HepG2 (cell line): ENCODE data around the gene ZCCHC17. TPM values are rescaled to one million over a fixed set of nuclear protein-coding genes. Genes with fewer than 3 reads are reported as not detected.

Source experiments
- ETV6 ChIP-seq: sonication (generic); formaldehyde crosslinking; conservative IDR thresholded peaks from 2 replicates; pipeline ENCODE4 v1.4.0; 2020; ENCODE audit warnings: missing genetic modification reagents
- HES4 ChIP-seq: sonication (generic); formaldehyde crosslinking; IDR thresholded peaks from 2 replicates; pipeline ENCODE4 v1.9.0; 2021; ENCODE audit warnings: mild to moderate bottlenecking, missing genetic modification reagents, borderline replicate concordance
- PATZ1 ChIP-seq: sonication (generic); formaldehyde crosslinking; IDR thresholded peaks from 2 replicates; pipeline ENCODE4 v1.4.0; 2020; ENCODE audit warnings: missing genetic modification reagents
- PAWR ChIP-seq: sonication (generic); formaldehyde crosslinking; IDR thresholded peaks from 2 replicates; pipeline ENCODE4 v1.4.0; 2020; ENCODE audit warnings: missing genetic modification reagents, mild to moderate bottlenecking, borderline replicate concordance
- PITX1 ChIP-seq: sonication (generic); formaldehyde crosslinking; IDR thresholded peaks from 2 replicates; pipeline ENCODE4 v1.5.1; 2020; ENCODE audit warnings: mild to moderate bottlenecking, missing genetic modification reagents
- ZNF12 ChIP-seq: sonication (generic); formaldehyde crosslinking; IDR thresholded peaks from 2 replicates; pipeline ENCODE4 v1.5.0; 2020; ENCODE audit warnings: missing genetic modification reagents
- ZNF17 ChIP-seq: sonication (generic); formaldehyde crosslinking; IDR thresholded peaks from 2 replicates; pipeline ENCODE4 v1.5.0; 2020; ENCODE audit warnings: mild to moderate bottlenecking, missing genetic modification reagents
- ZNF18 ChIP-seq: sonication (generic); formaldehyde crosslinking; IDR thresholded peaks from 2 replicates; pipeline ENCODE4 v1.8.0; 2022; ENCODE audit warnings: mild to moderate bottlenecking, missing genetic modification reagents; ENCODE audit not compliant: insufficient replicate concordance
- ZNF292 ChIP-seq: sonication (generic); formaldehyde crosslinking; IDR thresholded peaks from 2 replicates; pipeline ENCODE4 v1.8.1; 2022; ENCODE audit warnings: mild to moderate bottlenecking, low read depth, missing genetic modification reagents, borderline replicate concordance
- ZNF318 ChIP-seq: sonication (generic); formaldehyde crosslinking; IDR thresholded peaks from 2 replicates; pipeline ENCODE4 v1.4.0; 2020; ENCODE audit warnings: mild to moderate bottlenecking, missing genetic modification reagents
- ZNF589 ChIP-seq: sonication (generic); formaldehyde crosslinking; conservative IDR thresholded peaks from 2 replicates; pipeline ENCODE4 v1.8.0; 2022; ENCODE audit warnings: mild to moderate bottlenecking, moderate library complexity, missing genetic modification reagents
- ZNF709 ChIP-seq: sonication (generic); formaldehyde crosslinking; IDR thresholded peaks from 2 replicates; pipeline ENCODE4 v1.5.0; 2020; ENCODE audit warnings: mild to moderate bottlenecking, missing genetic modification reagents
- ZSCAN29 ChIP-seq: sonication (generic); formaldehyde crosslinking; conservative IDR thresholded peaks from 2 replicates; pipeline ENCODE4 v1.4.0; 2020; ENCODE audit warnings: mild to moderate bottlenecking, missing genetic modification reagents
- polyA plus RNA-seq, 8 experiments: library from polyadenylated mRNA; depleted of rRNA in 3 of 8; stranded (reverse) in 7 of 8; unstranded in 1 of 8; fragments of >200 nt; fragmentation: Illumina TruSeq in 4 of 8; extraction: Trizol in 4 of 8; gene quantifications; 2 replicates each; pipeline versions ENCODE4 v1.2.1 to v1.2.3, GENCODE V29; 2011 to 2016; ENCODE audit warnings: low read depth in 4 of 8, missing spikeins in 1 of 8, mixed read lengths in 1 of 8; ENCODE audit not compliant: insufficient read depth in 1 of 8
- total RNA-seq, 5 experiments: library from RNA; depleted of rRNA; stranded (reverse); fragments of >200 nt; fragmentation: Illumina TruSeq; extraction: Trizol; gene quantifications; 2 replicates each; pipeline ENCODE4 v1.2.3, GENCODE V29; 2016; ENCODE audit warnings: low read depth in 1 of 5

ZCCHC17 gene
- total and polyA plus RNA-seq, 2 of the 13 experiments (the other 11 are each of a cell fraction or from before 2014, with no cell fraction given): 20.5 to 53.0 TPM

GRCh38 chr1:31297277-31298247, 730 bp downstream of the ZCCHC17 start (continued):
- TF ChIP-seq ZNF318 (CRISPR knock-in tag): 0 out of 2 replicates have a peak, but pooled peaks have one; percentile 75
- TF ChIP-seq ZNF709 (CRISPR knock-in tag): 0 out of 2 replicates have a peak, but pooled peaks have one; percentile 53
- 0 out of 2 replicates have a peak, but pooled peaks have one; percentile 5 for TF ChIP-seq ZNF292 (CRISPR knock-in tag)
- TF ChIP-seq PITX1 (CRISPR knock-in tag): no peak
- TF ChIP-seq ZSCAN29 (CRISPR knock-in tag): peak; percentile 51; the same call in 1 of the 2 replicates
- no peak for TF ChIP-seq ZNF589 (CRISPR knock-in tag)
- TF ChIP-seq HES4 (CRISPR knock-in tag): 0 out of 2 replicates have a peak, but pooled peaks have one; percentile 78
- 0 out of 2 replicates have a peak, but pooled peaks have one; percentile 17 for TF ChIP-seq ETV6 (CRISPR knock-in tag)
- TF ChIP-seq ZNF12 (CRISPR knock-in tag): 0 out of 2 replicates have a peak, but pooled peaks have one; percentile 5
- peak; percentile 36 for TF ChIP-seq ZNF18 (CRISPR knock-in tag)
- no peak for TF ChIP-seq PATZ1
- TF ChIP-seq PAWR (CRISPR knock-in tag): 0 out of 2 replicates have a peak, but pooled peaks have one; percentile 90
- TF ChIP-seq ZNF17: no peak
